COR-L47 (cell line): ENCODE results near the gene ABCA4.
A peak's percentile ranks its signal among the peaks of the same experiment; 100 is the strongest.
"Not testable (repeated sequence)": the region's sequence is repeated elsewhere in the genome, so short reads cannot be mapped to it uniquely, and the experiment has no call there.

ENCODE experiments used
- DNase-seq: peaks from one replicate; lab custom pipeline; 2025; lab: John Stamatoyannopoulos, UW

Gene ABCA4

DNA sequence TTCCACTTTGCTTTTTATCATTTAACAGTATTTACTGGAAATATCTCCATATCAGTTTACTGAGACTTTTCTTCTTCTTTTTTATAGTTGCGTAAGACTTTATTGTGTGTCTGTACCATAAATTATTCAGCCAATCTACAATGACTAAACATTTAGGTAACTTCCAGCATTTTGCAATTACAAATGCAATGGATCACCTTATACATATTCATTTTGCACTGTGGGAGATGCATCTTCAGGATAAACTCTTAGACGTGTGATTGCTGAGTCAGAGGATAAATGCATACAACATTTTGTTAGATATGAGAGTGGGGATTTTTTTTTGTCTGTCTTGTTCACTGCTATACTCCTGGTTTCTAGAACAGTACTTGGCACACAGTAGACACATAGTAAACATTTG is 116.0 kb downstream of the ABCA4 start:
- DNase-seq: no peak

DNA sequence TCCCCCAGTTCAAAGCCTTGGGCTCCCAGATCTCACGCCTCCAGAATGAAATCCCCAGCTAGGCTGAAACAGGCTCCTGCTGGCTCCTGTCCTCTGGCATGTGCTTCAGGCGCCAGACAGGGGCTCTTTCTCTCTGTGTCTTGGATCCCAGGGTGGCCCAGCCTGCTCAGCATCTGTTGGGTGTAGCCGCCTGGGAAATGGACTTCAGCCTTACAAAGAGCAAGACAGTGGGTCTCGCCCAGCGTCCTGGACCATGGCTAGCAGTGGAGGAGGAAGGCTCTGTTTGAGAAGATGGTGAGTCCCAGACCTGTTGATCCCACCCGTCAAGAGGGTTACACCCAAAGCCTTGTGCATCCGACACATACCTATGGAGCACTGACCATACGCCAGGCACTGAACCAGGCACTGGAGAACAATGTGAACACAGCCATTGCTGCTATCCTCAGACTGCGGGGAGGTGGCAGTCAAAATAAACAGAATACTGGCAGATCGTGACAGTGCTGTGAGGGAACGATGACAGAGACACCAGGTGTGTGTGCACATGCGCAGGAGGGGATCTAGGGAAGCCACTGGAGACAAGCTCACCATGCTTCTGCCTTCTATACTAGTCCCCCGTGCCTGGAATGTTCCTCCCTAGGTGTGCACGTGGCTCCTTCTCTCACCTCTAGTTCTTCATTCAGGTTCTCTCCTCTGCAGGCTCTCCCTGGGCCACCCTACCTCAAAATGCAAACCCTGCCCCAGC is 118.7 kb downstream of the ABCA4 start:
- no peak for DNase-seq

DNA sequence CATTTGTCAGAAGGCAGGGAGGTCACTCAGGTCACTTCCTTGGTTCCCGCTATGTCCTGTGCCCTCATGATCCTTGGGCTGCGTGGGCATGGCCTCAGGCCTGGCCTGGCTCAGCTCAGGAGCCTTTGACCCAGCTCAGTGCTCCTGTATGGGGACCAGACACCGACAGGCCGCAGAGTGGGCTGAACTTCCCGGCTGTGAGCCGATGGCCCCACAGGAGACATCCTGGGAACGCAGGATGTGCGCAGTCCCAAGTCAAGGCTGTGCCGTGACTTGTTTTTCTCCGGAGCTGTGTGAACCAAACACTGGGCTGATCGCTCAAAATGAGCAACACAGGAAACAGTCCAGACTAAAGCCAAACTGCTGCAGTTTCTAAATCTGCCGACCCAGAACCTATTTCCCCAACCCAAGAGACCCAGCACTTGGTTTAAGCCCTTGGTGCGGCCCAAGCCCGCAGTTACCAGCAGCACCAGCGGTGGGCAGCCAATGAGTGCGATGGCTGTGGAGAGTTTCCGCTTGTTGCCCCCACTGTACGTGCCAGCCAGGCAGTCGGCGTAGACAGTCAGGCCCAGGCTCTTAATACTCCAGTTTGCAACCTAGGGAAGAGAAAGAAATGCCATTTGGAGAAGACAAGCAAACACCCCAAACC is 119.4 kb downstream of the ABCA4 start:
- DNase-seq: no peak

DNA sequence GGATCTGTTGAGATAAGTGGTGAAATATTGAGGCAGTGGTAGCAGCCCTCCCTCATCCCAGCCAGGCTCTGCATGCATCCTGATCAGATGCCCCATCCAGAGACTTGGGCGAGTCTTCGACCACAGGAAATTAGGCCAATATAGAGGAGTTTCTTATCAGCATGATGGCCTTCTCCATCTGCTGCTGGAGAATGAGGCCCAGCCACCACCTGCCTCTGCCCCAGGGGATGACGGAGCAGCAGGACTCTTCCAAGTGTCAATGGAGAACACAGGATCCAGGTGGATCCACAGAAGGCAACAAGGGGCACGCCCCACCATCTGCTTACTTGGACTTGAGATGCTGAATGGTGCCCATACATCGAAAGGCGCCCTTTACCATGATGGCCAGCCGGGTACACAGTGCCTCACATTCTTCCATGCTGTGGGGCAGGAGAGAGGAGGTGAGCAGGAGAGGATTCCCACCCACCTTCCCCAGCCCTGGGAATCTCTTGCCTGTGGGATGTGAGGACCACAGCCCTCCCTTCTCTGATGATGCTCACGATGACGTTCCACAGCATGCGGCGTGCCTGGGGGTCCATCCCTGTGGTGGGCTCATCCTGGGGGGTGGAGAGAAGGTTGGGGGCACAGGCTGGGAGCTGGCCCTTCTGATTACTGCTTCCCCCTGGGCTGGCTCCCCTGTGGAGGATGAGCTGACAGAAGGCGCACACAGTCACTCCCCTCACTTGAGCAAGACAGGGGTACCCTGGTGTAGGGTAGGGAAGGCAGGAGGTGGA is 120.3 kb downstream of the ABCA4 start:
- no peak for DNase-seq

DNA sequence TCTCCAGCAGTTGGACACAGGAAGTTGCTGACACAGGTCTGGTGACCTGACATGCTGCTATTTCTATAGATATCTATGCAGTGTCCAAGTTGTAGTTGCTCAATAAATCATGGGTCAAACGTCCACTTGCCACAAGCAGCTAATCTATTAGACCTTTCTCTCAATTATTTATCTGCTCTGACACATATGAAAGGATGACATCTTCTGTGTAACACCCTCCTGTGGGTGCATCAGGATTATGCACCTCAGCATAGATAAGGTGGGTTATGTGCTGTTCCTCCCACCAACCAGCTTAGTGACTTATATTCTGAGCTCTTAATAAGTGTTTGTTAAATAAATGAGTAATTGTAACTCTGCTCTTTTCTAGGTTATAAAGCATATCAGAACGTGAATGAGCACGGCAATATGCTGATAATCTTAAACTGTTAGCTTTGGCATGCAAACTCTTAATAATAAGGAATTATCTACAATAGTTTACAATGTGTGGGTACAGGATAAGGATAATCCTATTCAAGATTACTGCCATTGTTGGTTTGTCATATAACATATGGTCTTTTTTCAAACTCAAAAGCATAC is 121.0 kb downstream of the ABCA4 start:
- DNase-seq: no peak

DNA sequence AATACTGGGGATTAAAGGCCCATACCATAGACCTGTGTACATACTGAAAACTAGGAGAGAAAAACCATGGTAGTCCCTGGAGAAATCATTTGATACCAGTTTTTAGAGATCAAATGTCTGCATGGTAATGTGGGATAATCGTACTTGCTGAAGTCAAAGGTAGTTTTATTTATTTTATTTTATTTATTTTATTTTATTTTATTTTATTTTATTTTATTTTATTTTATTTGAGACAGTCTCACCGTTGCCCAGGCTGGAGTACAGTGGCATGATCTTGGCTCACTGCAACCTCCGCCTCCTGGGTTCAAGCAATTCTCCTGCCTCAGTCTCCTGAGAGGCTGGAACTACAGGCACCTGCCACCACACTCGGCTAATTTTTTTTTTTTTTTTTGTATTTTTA is 122.4 kb downstream of the ABCA4 start:
- DNase-seq: not testable (repeated sequence)

DNA sequence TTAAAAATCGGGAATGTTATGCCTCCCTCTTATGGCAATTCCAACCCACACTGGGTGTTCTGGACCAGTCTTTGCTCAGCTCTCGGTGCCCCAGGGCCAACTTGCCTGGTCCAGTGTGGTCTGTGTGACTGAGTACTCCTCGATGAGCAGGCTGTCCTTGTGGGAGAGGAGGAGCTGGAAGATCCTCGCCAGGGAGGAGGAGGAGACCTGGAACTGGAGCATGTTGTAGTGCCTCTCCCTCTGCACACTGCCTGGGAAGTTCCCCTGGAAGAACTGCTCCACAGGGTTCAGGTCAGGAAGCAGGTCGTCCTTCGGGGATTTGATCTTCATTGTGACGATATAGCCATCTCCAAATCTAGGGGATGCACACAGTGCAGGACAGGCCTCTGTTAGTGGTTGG is 123.2 kb downstream of the ABCA4 start:
- no peak for DNase-seq

DNA sequence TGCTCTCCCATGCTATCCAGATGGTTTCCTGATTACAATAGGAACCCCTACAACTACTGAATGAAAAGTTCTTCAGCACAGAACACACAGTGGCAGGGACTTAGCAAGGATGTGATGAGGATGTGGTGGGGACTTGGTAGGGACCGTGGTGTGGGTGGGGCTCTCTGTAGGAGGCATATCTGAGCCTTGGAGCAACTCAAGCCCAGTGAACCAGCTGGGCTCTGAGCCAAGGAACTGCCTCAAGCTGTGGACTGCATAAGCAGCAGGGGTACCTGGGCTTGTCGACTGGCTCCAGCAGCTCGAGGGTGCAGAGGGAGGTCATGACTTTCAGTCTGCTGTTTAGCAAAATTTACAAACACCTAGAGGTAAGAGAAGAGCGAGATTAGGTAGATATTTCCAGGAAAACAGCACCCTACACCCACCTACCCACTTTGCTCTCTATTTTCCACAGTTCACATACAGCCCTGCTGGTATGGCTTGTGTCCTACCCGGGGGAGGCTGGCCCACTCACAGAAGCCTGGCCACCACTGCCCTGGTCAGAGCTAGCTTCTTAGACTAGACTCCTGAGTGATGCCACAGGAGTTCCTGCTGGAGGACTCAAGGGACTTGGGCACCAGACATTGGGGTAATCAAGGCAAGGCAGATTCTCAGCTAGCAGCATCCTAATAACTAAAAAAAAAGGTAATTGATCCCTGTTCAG is 125.0 kb downstream of the ABCA4 start:
- peak; percentile 69 for DNase-seq

DNA sequence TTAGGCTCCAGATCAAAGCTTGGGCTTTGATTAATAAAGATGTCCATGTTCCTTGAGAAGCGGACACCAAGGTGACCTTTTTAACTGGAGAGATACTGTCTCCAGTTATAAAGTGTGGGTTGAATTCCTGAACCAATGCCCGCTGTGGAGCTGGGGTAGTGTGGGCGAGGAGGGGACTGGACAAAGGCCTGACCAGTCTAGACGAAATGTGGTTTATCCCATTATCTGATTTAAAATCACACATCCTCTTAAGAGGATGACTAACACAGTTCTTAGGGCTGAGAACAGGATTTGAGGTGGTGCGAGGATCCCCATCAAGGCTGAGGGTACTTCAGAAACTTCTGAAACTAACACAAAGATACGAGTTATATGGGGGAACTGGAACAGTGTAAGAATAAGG is 127.2 kb downstream of the ABCA4 start:
- no peak for DNase-seq

DNA sequence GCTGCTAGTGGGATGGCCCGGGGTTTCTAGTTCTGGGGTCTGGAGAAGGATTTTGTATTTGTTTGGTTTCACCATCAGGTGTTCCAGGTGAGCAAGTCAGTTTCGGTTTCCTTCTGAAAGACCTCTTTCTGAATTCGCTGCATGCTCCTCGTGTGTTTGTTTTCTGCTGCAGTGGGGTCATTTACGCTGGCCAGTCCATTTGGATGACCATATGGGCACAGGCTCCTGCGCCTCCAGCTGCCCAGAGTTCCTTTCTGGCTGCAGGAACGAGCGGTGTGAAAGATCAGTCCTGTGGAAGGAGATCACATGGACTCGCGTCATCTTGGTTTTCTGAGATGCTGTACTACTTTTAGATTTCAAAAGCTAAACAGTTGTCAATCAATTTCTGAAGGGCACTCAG is 128.0 kb downstream of the ABCA4 start:
- DNase-seq: no peak

DNA sequence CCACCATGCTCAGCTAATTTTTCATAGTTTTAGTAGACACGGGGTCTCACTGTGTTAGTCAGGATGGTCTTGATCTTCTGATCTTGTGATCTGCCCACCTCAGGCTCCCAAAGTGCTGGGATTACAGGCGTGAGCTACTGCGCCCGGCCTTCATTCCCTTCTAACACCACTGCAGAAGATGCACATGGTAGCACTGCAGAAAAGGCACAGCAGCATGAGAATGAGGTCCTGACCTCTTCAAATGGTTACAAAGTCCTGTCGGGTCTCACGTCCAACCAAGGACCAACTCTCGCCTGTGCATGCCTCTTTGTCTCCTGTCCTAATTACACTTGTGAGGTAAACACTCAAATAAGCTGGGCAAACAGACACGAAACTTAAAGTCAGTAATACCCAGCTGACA is 128.8 kb downstream of the ABCA4 start:
- no peak for DNase-seq

DNA sequence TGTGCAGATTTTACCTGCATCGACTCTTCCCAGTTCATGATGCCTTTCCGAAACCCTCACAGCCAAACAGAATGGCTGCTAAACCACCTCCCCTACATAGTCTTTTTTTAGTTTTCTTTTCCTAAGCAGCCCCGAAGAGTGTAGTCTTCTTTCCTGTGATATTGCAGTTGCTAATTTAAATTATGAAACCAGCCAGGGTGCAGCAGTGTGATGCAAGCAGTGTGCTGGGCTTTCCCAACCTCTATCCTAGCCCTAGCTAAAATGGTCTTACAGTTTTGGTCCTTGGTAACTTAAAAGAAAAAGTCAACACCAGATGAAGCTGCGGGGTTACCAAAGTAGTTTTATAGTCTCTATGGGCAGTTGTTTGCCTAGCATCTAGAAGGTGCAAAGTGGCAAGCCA is 129.7 kb downstream of the ABCA4 start:
- no peak for DNase-seq

DNA sequence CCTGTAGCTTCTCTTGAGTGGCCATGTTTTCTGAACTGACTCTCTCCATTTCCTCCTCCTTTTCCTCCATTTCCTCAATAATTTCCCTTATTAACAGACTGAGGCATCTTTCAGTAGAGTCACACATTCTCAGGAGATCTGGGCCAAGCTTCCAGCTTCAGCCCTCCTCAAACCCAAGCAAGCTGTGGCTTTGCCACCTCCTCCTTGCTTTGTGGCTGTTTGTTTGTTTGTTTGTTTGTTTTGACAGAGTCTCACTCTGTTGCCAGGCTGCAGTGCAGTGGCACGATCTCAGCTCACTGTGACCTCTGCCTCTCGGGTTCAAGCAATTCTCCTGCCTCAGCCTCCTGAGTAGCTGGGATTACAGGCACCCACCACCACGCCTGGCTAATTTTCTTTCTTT is 130.5 kb downstream of the ABCA4 start:
- DNase-seq: not testable (repeated sequence)

DNA sequence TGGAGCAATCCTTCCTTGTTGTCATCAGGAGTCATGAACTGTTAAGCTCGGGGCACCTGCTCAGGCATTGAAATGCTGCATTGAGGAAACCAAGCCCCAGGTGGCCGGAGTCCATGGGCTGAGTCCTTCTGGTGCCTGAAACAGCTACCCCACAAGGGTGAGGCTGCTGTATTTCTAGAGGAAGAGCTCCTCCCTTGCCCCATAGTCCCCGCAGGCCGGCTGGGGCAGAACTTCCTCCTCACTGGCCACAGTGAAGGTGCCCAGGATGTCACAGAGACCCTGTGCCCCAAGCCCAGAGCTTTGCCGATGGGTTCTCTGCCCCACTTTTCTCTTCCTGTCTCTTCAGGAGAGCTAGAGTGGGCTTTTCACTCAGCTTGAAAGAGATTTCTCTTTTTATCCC is 130.9 kb downstream of the ABCA4 start:
- no peak for DNase-seq

DNA sequence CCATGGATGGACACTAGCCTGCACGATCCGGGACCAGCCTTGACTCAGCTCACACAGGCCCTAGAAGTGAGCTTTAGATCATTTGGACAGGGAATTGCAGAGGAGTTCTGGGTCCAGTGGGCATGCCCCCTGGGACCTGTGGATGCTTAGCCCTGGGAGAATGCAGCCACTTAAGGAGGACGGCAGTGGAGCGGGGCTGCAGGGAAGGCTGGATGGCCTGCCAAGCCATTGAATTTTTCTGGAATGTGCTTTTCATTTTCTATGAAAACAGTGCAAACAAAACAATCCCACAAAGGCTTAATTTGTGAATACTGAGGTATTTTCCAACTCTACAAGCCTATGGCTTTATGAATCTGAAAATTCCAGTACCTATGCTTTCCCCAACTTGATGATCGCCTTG is 131.3 kb downstream of the ABCA4 start:
- DNase-seq: no peak

DNA sequence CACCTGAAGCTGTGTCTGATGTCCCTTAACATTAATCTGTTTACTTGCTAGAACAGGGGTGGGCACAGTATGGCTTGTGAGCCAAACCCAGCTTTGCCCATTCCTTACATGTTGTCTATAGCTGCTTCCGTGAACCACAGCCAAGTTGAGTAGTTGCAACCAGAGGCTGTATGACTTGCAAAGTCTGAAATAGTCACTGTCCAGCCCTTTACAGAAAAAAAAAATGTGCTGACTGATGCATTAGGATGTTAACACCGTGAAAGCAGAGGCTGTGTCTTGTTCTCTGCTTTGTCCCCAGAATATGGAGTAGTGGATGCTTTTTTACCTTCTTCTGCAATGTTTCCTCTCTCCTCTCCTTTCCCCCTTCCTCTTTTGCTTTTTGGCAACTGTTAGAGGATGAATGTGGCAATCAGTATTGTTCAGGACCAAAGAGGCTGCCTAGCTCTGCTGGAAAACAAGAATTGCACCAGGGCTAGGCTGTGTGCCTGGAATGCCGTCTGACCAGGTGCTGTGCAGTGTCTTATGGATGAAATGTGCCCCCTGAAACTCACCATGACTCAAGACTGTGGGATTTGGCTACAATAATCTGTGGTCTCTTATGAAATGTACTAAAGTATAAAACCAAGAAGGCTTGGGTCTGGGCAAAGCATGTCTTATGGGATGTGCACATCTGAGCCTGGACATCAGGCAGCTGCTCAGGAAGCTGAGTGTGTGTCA is 132.2 kb downstream of the ABCA4 start:
- no peak for DNase-seq

DNA sequence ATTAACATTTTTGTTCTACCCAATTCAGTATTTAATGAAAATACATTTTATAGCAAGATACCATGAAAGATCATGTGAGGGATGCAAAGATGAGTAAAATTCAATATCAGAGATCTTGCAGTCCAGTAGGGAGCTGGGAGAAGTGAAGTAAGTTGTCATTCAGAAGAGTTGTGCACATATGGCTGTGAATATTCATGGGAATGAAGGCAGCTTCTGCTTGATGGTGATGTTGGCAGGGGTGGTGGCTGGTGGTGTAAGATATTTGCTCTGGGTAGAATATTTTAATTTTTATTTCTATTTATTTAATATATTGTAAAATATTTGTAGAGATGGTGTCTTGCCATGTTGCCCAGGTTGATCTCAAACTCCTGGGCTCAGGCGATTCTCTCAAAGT is 139.7 kb downstream of the ABCA4 start:
- no peak for DNase-seq

DNA sequence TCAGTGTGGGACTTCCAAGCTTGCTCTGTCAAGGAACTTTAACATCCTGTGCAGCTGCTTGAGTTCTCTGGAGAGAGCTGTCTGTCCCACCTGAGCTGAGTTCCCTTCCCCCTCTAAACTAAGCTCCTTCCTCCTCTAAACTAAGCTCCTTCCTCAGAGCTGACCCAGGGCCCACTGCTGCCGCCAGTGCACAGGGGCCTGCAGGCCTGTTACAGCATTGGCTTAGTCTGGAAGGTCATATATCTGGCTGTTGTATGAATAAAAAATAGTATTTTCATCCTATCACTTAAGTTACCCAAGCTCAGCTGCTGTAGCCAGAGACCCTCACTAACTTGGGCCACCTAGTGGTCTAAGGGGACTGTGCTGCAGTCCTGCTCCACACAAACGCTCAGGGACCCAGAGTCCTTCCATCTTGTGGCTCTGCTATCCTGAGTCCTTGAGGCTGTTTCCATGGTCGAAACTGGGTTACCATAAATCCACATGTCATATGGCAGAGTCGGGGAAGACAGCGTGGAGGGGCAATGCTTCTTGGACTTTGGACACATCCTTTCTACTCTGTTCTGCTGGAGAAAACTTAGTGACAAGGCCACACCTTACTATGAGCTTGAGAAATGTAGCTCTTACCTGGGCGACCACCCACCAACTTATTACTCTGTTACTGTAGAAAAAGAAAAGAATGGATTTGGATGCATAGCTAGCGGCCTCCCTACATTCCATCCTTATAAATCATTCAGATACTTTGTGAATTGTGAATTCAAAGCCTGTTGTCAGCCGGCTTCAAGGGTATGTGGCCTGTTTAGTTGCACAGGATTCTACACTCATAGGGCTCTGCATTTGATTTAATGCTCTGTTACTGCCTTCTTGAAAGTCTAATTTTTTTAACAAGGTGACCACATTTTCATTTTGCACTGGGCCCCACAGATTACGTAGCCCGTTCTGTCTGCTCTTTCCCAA is 140.4 kb downstream of the ABCA4 start:
- DNase-seq: peak; percentile 29

DNA sequence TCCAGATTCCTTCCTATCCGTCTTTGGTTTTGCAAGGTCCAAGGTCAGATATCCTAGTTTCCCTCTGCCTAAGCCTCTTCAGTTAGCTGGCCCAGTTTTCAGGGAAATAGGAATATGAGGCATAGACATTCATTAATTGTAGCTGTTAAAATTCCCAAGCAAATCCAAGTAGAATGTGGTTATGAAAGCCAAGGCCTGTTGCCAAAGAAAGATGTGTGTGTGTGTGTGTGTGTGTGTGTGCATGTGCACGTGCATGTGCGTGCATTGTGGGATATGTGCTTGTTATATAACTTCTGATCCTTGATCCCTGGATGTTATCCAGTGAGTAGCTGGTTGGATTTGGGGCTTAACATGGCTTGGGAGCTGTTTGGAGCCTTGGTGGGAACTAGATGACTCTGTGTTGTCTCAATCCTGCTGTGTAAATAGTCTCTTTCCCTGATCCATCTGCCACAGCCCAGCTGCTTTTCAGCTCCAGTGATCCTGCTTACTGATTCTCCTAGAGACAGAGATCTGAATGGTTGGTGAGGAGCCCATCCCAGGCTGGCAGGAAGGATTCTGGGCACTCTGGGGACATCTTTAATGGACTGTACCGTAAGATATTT is 141.1 kb downstream of the ABCA4 start:
- peak; percentile 62 for DNase-seq
